ENCODE results near the gene KPNB1. TPM values are rescaled to one million over a fixed set of nuclear protein-coding genes. Genes with fewer than 3 reads are reported as not detected.
"Not testable (repeated sequence)": the region's sequence is repeated elsewhere in the genome, so short reads cannot be mapped to it uniquely, and the experiment has no call there.

The KPNB1 gene
- total RNA-seq, 1 experiment from 2014 or later: 410 TPM

DNA sequence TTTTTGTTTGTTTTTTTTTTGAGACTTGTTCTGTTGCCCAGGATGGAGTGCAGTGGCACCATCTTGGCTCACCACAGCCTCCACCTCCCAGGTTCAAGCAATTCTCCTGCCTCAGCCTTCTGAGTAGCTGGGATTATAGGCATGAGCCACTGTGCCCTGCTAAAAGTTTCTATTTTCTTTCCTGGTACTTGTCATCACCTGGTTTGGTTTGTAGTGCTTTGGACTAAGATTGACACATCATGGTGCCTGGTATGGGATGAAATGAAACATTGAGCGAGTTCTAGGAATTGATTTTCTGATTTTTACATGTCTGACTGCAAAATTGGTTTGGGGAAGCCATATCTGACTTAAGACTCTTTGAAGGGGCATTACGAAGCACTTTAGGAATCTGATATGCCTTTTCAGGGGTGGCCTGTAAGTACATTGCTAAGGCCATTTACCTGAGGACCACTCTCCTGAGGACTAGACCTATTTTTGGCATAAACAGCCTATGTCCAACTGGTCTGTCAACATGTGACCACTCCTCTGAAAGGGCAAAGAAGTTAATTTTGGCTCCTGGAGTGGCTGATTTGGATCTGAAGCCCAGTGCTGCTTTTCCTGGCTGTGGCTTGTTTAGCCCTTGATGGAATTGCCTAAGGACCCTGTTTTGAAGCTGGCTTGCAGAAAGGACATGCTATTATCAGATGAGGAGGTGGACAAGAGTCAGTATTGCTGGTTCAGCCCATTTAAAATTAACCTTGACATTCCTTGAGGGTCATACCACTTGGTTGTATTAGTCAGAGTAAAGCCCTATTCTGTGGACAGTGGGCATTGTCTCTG is 25.9 kb downstream of the KPNB1 start:
- DNase-seq (ENCODE audit: extremely low read depth, low read depth): no peak

DNA sequence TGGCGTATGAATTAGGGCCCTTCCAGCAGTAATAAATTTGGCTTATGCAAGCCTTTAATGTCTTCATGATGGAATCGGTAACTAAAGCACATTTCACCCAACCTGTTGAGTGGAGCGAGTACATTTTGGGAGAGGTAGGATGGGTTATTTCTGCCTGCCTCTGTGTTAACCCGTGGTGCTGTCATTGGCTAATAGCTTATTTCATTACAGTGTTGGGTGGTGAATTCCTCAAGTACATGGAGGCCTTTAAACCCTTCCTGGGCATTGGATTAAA is 26.4 kb downstream of the KPNB1 start:
- DNase-seq (ENCODE audit: extremely low read depth, low read depth): no peak

- DNase-seq (ENCODE audit: extremely low read depth, low read depth): no peak
Measured at GRCh38 chr17:47676510-47677165, 26.9 kb downstream of the KPNB1 start.

DNA sequence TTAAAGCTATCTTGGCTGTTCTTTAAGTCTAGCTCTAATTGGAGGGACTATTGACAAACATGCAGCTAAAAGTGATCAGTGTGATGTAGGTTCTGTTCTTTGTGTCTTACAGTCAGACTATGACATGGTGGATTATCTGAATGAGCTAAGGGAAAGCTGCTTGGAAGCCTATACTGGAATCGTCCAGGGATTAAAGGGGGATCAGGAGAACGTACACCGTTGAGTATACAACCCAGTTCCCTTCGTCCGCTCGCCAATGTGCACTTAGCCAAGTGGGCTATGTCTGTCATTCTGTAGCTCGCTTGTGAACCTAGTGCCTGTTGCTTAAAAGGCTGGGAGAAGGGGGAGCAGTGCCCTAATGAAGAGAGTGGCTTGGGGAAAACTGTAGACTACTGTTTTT is 28.5 kb downstream of the KPNB1 start:
- DNase-seq (ENCODE audit: extremely low read depth, low read depth): no peak

DNA sequence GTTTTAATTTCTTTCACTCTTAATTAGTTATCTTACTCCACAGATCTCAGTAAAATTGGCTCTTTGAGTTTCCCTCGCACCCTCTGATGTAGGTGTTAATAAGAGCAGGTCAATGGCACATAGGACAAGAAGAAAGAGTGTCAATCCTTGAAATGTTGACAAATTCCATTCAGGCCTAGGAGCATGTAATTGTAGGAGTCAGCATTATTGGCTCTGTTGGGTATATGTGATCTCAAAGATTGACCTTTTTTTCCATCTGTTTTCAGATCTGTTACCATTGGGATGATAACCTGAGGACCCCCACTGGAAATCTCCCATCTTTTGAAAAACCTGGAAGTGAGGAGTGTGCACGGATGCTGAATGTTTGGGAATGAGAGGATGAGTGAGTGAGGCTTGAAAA is 32.4 kb downstream of the KPNB1 start:
- no peak for DNase-seq (ENCODE audit: extremely low read depth, low read depth)

DNA sequence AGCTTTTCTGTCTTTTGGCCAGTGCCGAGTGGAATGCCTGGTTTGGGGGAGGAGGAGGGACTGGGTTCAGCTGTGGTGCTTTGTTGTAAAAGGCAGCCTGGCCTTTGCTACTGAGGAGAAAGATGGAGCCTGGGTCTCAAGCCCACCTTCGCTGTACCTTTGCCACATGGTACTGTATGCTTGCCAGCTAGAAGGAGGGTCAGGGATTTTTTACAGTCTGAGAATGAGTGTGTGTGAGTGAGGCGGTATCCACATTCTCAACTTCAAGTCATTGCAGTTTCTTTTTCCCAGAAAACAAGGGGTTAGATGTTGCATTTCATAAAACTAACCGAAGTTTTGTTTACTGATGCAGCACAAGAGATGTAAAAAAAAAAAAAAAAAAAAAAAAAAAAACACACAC is 33.0 kb downstream of the KPNB1 start:
- not testable (repeated sequence) for DNase-seq (ENCODE audit: extremely low read depth, low read depth)

GRCh38 chr17:47684025-47684424 is 34.3 kb downstream of the KPNB1 start:
- DNase-seq (ENCODE audit: extremely low read depth, low read depth): no peak

DNA sequence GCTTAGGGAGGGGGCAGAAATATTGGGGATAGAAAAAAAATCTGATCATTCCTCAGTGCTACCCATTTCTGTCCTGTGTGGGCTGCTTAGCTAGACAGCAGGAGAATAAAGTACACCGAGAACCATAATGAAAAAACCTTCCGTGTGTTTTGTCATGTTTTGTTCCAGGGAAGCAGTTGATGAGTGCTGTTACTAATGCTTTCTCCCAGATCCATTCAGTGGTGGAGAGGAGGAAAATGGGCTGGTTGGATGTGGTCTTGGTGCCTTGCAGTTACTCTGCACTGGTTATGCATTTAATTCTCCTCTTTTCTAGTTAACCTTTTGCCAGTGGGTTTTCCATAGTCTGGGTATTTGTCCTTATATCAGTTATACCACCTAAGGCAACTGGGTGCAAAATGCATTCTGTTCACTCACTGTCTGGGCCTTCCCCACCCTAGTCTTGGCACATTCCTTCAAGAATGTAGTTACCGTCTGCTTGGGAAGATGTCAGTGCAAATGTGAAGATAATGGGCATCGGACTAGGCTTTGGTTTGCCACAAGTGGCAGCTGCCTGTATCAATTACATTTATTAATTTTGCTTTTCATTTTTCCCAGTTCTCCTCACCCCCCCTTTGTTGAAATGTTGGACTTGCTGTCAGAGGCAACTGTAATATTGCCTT is 34.9 kb downstream of the KPNB1 start:
- DNase-seq (ENCODE audit: extremely low read depth, low read depth): no peak

- DNase-seq (ENCODE audit: extremely low read depth, low read depth): no peak
Measured at GRCh38 chr17:47685556-47686275, 36.0 kb downstream of the KPNB1 start.

- DNase-seq (ENCODE audit: extremely low read depth, low read depth): no peak
Measured at GRCh38 chr17:47686276-47686635, 36.5 kb downstream of the KPNB1 start.

DNA sequence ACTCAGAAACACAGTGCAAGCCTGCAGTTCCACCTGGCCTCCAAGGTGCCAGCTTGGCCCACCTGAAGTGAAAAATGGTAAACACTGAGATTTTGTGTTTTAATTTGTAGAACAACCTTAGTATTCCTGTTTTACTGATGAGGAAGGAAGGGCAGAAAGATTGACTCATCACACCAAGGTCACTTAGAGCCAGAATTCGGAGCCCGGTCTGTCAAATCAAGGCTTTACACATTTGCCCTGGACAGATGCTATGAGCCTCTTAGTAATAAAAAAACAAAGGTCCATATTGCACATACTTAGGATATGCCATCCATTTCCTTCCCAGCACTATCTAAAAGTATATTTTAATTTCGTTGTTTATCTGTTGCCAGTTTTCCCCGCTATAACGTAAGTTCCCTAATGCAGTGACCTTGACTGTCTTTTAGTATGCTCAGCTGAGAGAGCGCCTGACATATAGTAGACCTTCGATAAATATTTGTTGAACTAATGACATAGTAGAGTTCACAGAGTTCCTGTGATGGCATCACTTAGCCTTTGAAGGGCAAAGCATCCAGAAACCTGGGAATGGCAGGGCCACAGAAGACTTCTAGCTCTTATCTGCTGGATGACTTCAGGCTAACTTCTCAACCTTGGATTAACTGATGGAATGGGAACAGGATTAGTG is 37.1 kb downstream of the KPNB1 start:
- DNase-seq (ENCODE audit: extremely low read depth, low read depth): no peak

DNA sequence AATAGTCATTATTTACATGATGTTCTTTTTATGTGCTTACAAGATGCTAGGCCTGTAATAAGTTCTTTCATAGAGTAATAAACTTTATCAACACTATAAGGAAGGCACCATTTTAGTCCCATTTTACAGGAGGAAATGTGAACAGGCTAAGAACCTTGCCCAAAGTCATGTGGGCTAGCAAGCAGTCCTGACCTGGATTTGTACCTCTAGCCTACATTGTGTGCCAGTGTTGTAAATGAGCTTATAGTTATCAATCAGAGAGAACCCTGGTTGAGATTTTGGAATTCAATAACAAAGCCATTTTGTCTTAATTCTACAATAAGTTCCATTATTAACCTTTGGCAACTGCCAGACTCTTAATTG is 37.6 kb downstream of the KPNB1 start:
- DNase-seq (ENCODE audit: extremely low read depth, low read depth): no peak

DNA sequence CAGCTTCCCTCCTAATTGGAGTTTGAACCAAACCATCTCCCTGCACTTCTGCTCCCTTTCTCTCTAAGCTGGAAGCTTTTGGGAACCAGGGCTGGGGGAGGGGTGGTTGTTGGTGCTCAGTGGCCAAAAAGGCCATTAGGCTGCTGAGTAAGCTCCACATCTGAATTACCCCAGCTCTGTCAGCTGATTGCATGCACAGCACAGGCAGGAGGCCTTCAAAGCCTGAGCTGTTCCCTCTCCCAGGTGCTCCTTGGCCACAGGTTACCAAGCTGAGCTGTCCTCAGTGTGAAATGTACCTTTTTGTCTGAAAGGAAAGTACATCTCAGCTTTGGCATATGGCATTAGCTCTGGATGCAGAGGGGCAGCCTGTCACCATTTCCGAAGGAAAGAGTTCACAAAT is 38.0 kb downstream of the KPNB1 start:
- DNase-seq (ENCODE audit: extremely low read depth, low read depth): no peak

- DNase-seq (ENCODE audit: extremely low read depth, low read depth): no peak
Measured at GRCh38 chr17:47690121-47690520, 40.4 kb downstream of the KPNB1 start.

GRCh38 chr17:47692137-47692894 is 42.6 kb downstream of the KPNB1 start:
- DNase-seq (ENCODE audit: extremely low read depth, low read depth): no peak

GRCh38 chr17:47692895-47693730 is 43.4 kb downstream of the KPNB1 start:
- no peak for DNase-seq (ENCODE audit: extremely low read depth, low read depth)

- DNase-seq (ENCODE audit: extremely low read depth, low read depth): no peak
Measured at GRCh38 chr17:47693731-47694580, 44.2 kb downstream of the KPNB1 start, which contains the start of gene TBKBP1. TSS of gene TBKBP1 (plus strand) at chr17:47694161. CDS start at chr17:47696113, 1,952 bp downstream.
